HCT116 (cell line): ENCODE measurements around the gene LY86. TPM values are rescaled to one million over a fixed set of nuclear protein-coding genes. Genes with fewer than 3 reads are reported as not detected.
A peak's percentile ranks its signal among the peaks of the same experiment; 100 is the strongest.

Source experiments
- ATAC-seq: fragments of 200-7000 bp; cut with Tn5 transposase; 2 replicates; pipeline ENCODE4 v1.9.1; 2020; ENCODE audit warnings: mild to moderate bottlenecking, moderate library complexity
- BruUV-seq: library from RNA; stranded (reverse); fragments of 400-500 nt; replicated peaks from 2 replicates; lab custom pipeline; 2021; lab: Mats Ljungman, UMichigan
- CTCF ChIA-PET: fragments of 300-600 bp; sonication (Branson Sonifier 250); formaldehyde crosslinking; loops from one replicate; lab custom pipeline; 2021; ENCODE audit warnings: antibody characterized with exemption; lab: Charles Lee
- POLR2A ChIA-PET: fragments of 300-600, 350-600 bp; sonication (Branson Sonifier 250); formaldehyde crosslinking; loops from one replicate; lab custom pipeline; 2021; ENCODE audit warnings: antibody characterized with exemption; lab: Charles Lee
- RAD21 ChIA-PET, 2 experiments: fragments of 300-600 bp; sonication (Branson Sonifier 250); formaldehyde crosslinking; loops; one replicate each; lab custom pipeline; 2023; ENCODE audit warnings: low total read pairs in 2 of 2; ENCODE audit not compliant: uncharacterized antibody in 2 of 2, unreplicated experiment in 2 of 2, low non-redundant PET in 1 of 2; lab: Charles Lee
- DNase-seq: peaks from one replicate; pipeline ENCODE4 v3.0.0-alpha.2; 2010; ENCODE audit warnings: low read depth, low spot score
- H2AFZ ChIP-seq: fragments of 200-600 bp; shearing (Covaris generic), sonication (generic); 2 replicates; pipeline ENCODE4 v1.6.1; 2017; ENCODE audit warnings: low read depth, mixed run types, mixed read lengths, antibody characterized with exemption, low read length; ENCODE audit not compliant: poor library complexity, severe bottlenecking
- H3K27ac ChIP-seq: 2 replicates; pipeline ENCODE4 v1.5.1; 2012; ENCODE audit warnings: low read depth, low read length
- H3K27me3 ChIP-seq: fragments of 200-600 bp; sonication (generic); 2 replicates; pipeline ENCODE4 v1.6.1; 2016; ENCODE audit warnings: mixed run types, low read length, mixed read lengths; ENCODE audit not compliant: insufficient read depth
- H3K36me3 ChIP-seq, 2 experiments: fragments of 200-500 bp in 1 of 2; fragments of 200-600 bp in 1 of 2; sonication (Bioruptor generic) in 1 of 2; sonication (generic) in 1 of 2; 2 replicates each; pipeline versions ENCODE4 v1.5.1 to v1.6.1; 2014 to 2016; ENCODE audit warnings: low read length in 2 of 2, inconsistent platforms in 1 of 2, mixed read lengths in 1 of 2, mixed run types in 1 of 2; ENCODE audit not compliant: insufficient read depth in 2 of 2, control insufficient read depth in 1 of 2
- H3K4me1 ChIP-seq, 2 experiments: fragments of 200-600 bp in 1 of 2; sonication (generic) in 1 of 2; 2 replicates each; pipeline versions ENCODE4 v1.5.1 to v1.6.1; 2012 to 2017; ENCODE audit warnings: low read length in 2 of 2, inconsistent platforms in 1 of 2, mild to moderate bottlenecking in 1 of 2, mixed read lengths in 1 of 2, mixed run types in 1 of 2, moderate library complexity in 1 of 2; ENCODE audit not compliant: insufficient read depth in 2 of 2, control insufficient read depth in 1 of 2
- H3K4me2 ChIP-seq: fragments of 200-600 bp; sonication (generic); 2 replicates; pipeline ENCODE4 v1.6.1; 2017; ENCODE audit warnings: mixed run types, low read length, mixed read lengths
- H3K4me3 ChIP-seq, 2 experiments: fragments of 200-600 bp in 1 of 2; sonication (generic) in 1 of 2; replicated peaks in 1 of 2; 2 replicates each; pipeline ENCODE4 v1.5.1; 2011 to 2016; ENCODE audit warnings: low read length in 2 of 2, control low read depth in 1 of 2, low read depth in 1 of 2, mild to moderate bottlenecking in 1 of 2, mixed read lengths in 1 of 2, mixed run types in 1 of 2
- H3K79me2 ChIP-seq: fragments of 200-600 bp; sonication (generic); 2 replicates; pipeline ENCODE4 v1.6.1; 2017; ENCODE audit warnings: mild to moderate bottlenecking, mixed run types, low read length, moderate library complexity, mixed read lengths; ENCODE audit not compliant: insufficient read depth
- H3K9ac ChIP-seq: fragments of 200-600 bp; sonication (generic); 2 replicates; pipeline ENCODE4 v1.6.1; 2016; ENCODE audit warnings: low read length, mixed read lengths
- H3K9me2 ChIP-seq: fragments of 200-600 bp; sonication (generic), shearing (Covaris generic); 2 replicates; pipeline ENCODE4 v1.6.1; 2017; ENCODE audit warnings: mixed run types, mild to moderate bottlenecking, moderate library complexity; ENCODE audit not compliant: insufficient read depth
- H3K9me3 ChIP-seq, 2 experiments: fragments of 200-500 bp in 1 of 2; fragments of 200-600 bp in 1 of 2; sonication (Bioruptor generic) in 1 of 2; sonication (generic) in 1 of 2; 2 replicates each; pipeline ENCODE4 v1.6.1; 2014 to 2017; ENCODE audit warnings: low read length in 2 of 2, mixed read lengths in 2 of 2, inconsistent platforms in 1 of 2, low read depth in 1 of 2, mild to moderate bottlenecking in 1 of 2, mixed run types in 1 of 2, moderate library complexity in 1 of 2; ENCODE audit not compliant: control insufficient read depth in 1 of 2, insufficient read depth in 1 of 2
- H4K20me1 ChIP-seq: fragments of 200-600 bp; sonication (generic), shearing (Covaris generic); 2 replicates; pipeline ENCODE4 v1.6.1; 2017; ENCODE audit warnings: mixed run types, mild to moderate bottlenecking, moderate library complexity; ENCODE audit not compliant: insufficient read depth
- ATF3 ChIP-seq: IDR thresholded peaks from 2 replicates; pipeline ENCODE4 v1.6.1; 2012
- FOSL1 ChIP-seq: IDR thresholded peaks from 2 replicates; pipeline ENCODE4 v1.6.1; 2012; ENCODE audit warnings: low read depth
- JUND ChIP-seq: IDR thresholded peaks from 2 replicates; pipeline ENCODE4 v1.6.1; 2012
- POLR2A ChIP-seq: IDR thresholded peaks from 2 replicates; pipeline ENCODE4 v1.7.0; 2011; ENCODE audit warnings: borderline replicate concordance; ENCODE audit not compliant: insufficient read depth, insufficient read length; ENCODE audit errors: extremely low read depth
- REST ChIP-seq: IDR thresholded peaks from 2 replicates; pipeline ENCODE4 v1.6.1; 2012; ENCODE audit warnings: low read depth
- SP1 ChIP-seq: IDR thresholded peaks from 2 replicates; pipeline ENCODE4 v1.6.1; 2012; ENCODE audit warnings: low read depth
- SRF ChIP-seq: IDR thresholded peaks from 2 replicates; pipeline ENCODE4 v1.6.1; 2012; ENCODE audit warnings: low read depth
- YY1 ChIP-seq: IDR thresholded peaks from 2 replicates; pipeline ENCODE4 v1.6.1; 2011; ENCODE audit warnings: low read length, low read depth, moderate library complexity, mild to moderate bottlenecking; ENCODE audit not compliant: insufficient replicate concordance; ENCODE audit errors: extremely low read depth
- intact Hi-C: fragments of 100-400 bp; cut with micrococcal nuclease; formaldehyde crosslinking; loops from 2 replicates; pipeline ENCODE4 v1.10.0; 2022
- total RNA-seq: library from RNA; stranded (reverse); gene quantifications from one replicate; pipeline ENCODE4 v1.2.1, GENCODE V29; 2021; ENCODE audit not compliant: unreplicated experiment

The LY86 gene
- total RNA-seq, 1 experiment from 2014 or later: not detected

- ChIA-PET RAD21 (no interaction called here), CTCF (no interaction called here)
These were observed 99.8 kb downstream of the LY86 start for GRCh38 chr6:6688283-6688682.

More at GRCh38 chr6:6688283-6688682, 99.8 kb downstream of the LY86 start:
- TF ChIP-seq SRF: no peak
- TF ChIP-seq REST: no peak
- no peak for TF ChIP-seq JUND
- TF ChIP-seq ATF3: no peak
- no peak for TF ChIP-seq POLR2A
- TF ChIP-seq YY1: no peak
- no peak for TF ChIP-seq FOSL1
- no peak for TF ChIP-seq SP1
- DNase-seq (no peak), ATAC-seq (no peak)
- H3K79me2 ChIP-seq: no peaks in the 10 kb centered on the region
- POLR2A ChIA-PET: no interaction called here
- no peak overlapping the region for H2AFZ ChIP-seq
- H3K4me3 ChIP-seq: no peak overlapping the region
- H3K4me1 ChIP-seq: peaks cover 0 to 19% of the 10 kb centered on the region in 2 experiments; a peak in 3 of 4 replicates
- no peak overlapping the region for H3K27ac ChIP-seq
- peak overlapping the region; percentile 84; the same call in 1 of the 2 replicates for H3K4me2 ChIP-seq
- intact Hi-C loops: loop anchor here (5.0 kb wide), 2 partner anchors 114 to 549 kb away; no protein-coding TSS in a partner anchor
- H3K27me3 ChIP-seq: no peaks in the 10 kb centered on the region
- no TSS peak for BruUV-seq
- H3K9ac ChIP-seq: no peak overlapping the region
- H3K9me2 ChIP-seq: no peaks in the 10 kb centered on the region
- no peaks in the 10 kb centered on the region for H4K20me1 ChIP-seq
- H3K9me3 ChIP-seq: no peaks in the 10 kb centered on the region
- H3K36me3 ChIP-seq: no peaks in the 10 kb centered on the region
